ENCODE data around the gene TMOD1. TPM values are rescaled to one million over a fixed set of nuclear protein-coding genes. Genes with fewer than 3 reads are reported as not detected.

TMOD1 gene
- total RNA-seq, 2 donors from 2014 or later, result 7.0 to 8.0 TPM

DNA sequence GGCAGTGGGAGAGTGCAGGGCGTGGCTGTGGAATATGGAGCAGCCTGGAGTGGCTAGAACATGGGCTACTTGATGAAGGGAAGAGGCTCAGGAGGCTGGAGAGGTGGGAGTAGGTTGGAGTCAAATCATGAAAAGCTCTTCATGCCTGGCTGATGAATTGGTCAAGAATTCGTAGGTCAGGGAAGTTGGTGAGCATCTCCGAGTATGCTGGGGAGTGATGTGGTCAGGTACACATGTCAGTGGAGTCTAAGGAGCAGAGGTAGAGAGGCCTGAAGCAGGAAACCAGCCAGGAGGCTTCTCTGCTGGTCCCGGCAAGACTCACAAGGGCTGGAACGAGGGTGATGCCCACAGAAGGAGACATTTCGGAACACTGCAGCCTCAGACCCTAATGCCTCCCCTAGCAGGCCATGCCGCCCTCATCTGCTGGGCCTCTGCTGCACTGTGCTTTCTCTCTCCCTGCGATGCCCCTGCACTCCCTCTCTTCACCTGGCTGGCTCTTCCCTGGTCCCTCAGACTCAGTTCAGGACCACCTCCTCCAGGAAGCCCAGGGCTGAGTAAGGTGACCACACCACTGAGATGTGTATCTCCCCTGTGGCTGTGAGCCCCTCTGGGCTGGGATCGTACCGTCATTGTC lies 33.6 kb downstream of the TMOD1 start:
- intact Hi-C loops (cut with DNase I), result no loop called here
- WGBS, result 93% methylated on average over 10 of the region's 10 CpGs
- TF ChIP-seq POLR2A (IDR thresholded peaks at IDR 0.05) (no peak), POLR2AphosphoS5 (IDR thresholded peaks at IDR 0.05) (no peak)
- TF ChIP-seq, protein P1, sequence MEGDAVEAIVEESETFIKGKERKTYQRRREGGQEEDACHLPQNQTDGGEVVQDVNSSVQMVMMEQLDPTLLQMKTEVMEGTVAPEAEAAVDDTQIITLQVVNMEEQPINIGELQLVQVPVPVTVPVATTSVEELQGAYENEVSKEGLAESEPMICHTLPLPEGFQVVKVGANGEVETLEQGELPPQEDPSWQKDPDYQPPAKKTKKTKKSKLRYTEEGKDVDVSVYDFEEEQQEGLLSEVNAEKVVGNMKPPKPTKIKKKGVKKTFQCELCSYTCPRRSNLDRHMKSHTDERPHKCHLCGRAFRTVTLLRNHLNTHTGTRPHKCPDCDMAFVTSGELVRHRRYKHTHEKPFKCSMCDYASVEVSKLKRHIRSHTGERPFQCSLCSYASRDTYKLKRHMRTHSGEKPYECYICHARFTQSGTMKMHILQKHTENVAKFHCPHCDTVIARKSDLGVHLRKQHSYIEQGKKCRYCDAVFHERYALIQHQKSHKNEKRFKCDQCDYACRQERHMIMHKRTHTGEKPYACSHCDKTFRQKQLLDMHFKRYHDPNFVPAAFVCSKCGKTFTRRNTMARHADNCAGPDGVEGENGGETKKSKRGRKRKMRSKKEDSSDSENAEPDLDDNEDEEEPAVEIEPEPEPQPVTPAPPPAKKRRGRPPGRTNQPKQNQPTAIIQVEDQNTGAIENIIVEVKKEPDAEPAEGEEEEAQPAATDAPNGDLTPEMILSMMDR (IDR thresholded peaks at IDR 0.05), result no peak
- H3K36me3 ChIP-seq, result no peaks in the 10 kb centered on the region
- no peak overlapping the region for H3K4me3 ChIP-seq
- H3K4me1 ChIP-seq (replicated peaks), result no peaks in the 10 kb centered on the region
- no peak for DNase-seq (ENCODE audit: low spot score)
- no peaks in the 10 kb centered on the region for H3K27me3 ChIP-seq (replicated peaks; ENCODE audit: insufficient read depth)
- H3K9me3 ChIP-seq, result no peaks in the 10 kb centered on the region
- no peak overlapping the region for H3K27ac ChIP-seq

DNA sequence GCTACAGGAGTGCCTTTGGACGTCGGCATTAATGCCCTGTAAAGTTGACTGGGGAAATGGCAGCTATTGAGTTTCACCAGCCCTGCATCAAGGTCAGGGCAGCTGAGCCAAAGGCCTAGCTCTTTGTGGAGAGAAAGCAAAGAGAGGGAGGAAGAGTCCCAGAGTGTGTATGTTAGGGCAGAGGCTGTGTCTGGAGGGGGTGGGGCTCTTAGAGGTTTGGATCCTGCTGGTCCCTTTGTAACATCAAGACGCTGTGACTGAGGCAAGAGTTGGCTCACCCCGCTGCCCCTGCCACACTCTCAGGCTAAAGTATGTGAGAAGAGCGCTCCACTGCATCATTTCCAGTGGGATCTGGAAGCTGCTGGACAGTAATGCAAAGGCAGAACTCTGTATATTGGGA lies 34.3 kb downstream of the TMOD1 start:
- Histone ChIP-seq H3K27me3 (replicated peaks; ENCODE audit: insufficient read depth) (no peaks in the 10 kb centered on the region), H3K27ac (no peak overlapping the region), H3K9me3 (no peaks in the 10 kb centered on the region), H3K4me3 (no peak overlapping the region), H3K36me3 (no peaks in the 10 kb centered on the region), H3K4me1 (replicated peaks) (no peaks in the 10 kb centered on the region)
- no peak for DNase-seq (ENCODE audit: low spot score)
- TF ChIP-seq POLR2AphosphoS5 (IDR thresholded peaks at IDR 0.05) (no peak), POLR2A (IDR thresholded peaks at IDR 0.05) (no peak)
- TF ChIP-seq, protein P1 (IDR thresholded peaks at IDR 0.05), result no peak
- intact Hi-C loops (cut with DNase I), result no loop called here
- 74% methylated on average over 5 of the region's 5 CpGs for WGBS

DNA sequence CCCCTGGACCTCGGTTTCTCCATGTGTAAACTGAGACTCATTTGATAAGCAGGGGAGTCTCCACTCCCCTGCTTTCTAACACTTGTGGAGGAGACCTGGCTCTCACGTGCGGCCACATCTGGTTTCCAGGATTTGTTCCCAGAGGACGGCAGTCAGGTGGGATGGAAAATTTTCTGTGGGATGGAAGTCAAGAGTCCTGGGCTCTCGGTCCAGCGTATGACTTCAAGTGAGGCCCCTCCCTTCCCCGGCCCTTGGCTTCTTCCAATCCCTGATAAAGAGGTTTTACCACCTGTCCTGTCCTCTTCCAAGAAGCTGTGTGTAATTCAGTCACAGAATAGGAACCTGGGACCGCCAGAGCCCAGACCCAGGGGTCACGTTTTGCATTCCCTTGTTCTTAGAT lies 35.0 kb downstream of the TMOD1 start:
- no peaks in the 10 kb centered on the region for H3K27me3 ChIP-seq (replicated peaks; ENCODE audit: insufficient read depth)
- no peak for DNase-seq (ENCODE audit: low spot score)
- no peak overlapping the region for H3K4me3 ChIP-seq
- WGBS, result 82% methylated on average over 9 of the region's 9 CpGs
- no peaks in the 10 kb centered on the region for H3K36me3 ChIP-seq
- TF ChIP-seq POLR2A (IDR thresholded peaks at IDR 0.05) (no peak), POLR2AphosphoS5 (IDR thresholded peaks at IDR 0.05) (no peak)
- TF ChIP-seq, protein P1 (IDR thresholded peaks at IDR 0.05), result no peak
- no peaks in the 10 kb centered on the region for H3K9me3 ChIP-seq
- intact Hi-C loops (cut with DNase I), result no loop called here
- H3K27ac ChIP-seq, result no peak overlapping the region
- H3K4me1 ChIP-seq (replicated peaks), result no peaks in the 10 kb centered on the region

DNA sequence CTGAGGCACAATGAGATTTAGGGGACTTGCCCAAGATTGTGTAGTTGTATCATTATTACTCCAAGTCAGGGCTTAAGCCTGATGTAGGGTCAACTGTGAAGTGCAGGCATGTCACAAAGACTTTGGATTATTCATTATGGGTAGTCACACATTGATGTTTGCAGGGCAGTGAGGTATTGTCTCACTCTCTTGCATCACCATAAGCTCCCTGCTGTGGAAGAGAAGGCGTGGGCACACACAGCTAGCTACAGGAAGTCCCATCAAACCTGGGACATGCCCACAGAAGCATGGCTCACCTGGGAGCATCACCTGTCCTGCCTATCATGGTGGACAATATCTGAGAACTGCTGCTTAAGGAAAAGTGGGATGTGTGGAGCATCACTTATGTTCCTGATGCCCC lies 42.1 kb downstream of the TMOD1 start:
- no peak for DNase-seq (ENCODE audit: low spot score)
- Histone ChIP-seq H3K9me3 (no peaks in the 10 kb centered on the region), H3K27me3 (replicated peaks; ENCODE audit: insufficient read depth) (no peaks in the 10 kb centered on the region), H3K36me3 (no peaks in the 10 kb centered on the region), H3K27ac (no peak overlapping the region), H3K4me3 (no peak overlapping the region), H3K4me1 (replicated peaks) (no peaks in the 10 kb centered on the region)
- TF ChIP-seq, protein P1 (IDR thresholded peaks at IDR 0.05), result no peak
- TF ChIP-seq POLR2A (IDR thresholded peaks at IDR 0.05) (no peak), POLR2AphosphoS5 (IDR thresholded peaks at IDR 0.05) (no peak)
- WGBS, result 100% methylated on average over 1 of the region's 1 CpG
- intact Hi-C loops (cut with DNase I), result no loop called here

DNA sequence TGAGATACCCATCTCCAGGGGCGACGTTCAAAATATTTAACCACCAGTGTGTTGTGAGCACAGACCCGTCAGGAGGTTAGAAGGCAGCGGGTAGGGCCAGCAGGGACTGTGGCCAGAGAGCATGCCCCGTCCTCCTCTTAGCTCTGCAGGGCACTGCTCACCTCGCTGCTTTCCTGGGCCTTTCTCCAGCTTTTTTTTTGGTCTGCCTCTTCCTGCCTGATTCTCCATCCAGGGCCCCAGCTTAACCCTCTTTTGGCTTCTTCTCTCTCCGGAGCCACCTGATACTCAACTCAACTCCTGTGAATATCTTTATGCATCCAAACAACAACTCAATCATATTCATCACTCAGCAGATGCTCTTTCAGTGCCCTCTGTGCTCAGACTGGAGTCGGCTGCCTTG lies 44.0 kb downstream of the TMOD1 start:
- Histone ChIP-seq H3K4me1 (replicated peaks) (no peaks in the 10 kb centered on the region), H3K4me3 (no peak overlapping the region), H3K36me3 (no peaks in the 10 kb centered on the region), H3K9me3 (no peaks in the 10 kb centered on the region), H3K27ac (no peak overlapping the region), H3K27me3 (replicated peaks; ENCODE audit: insufficient read depth) (no peaks in the 10 kb centered on the region)
- intact Hi-C loops (cut with DNase I), result no loop called here
- no peak for DNase-seq (ENCODE audit: low spot score)
- WGBS, result 43% methylated on average over 8 of the region's 8 CpGs
- TF ChIP-seq POLR2AphosphoS5 (IDR thresholded peaks at IDR 0.05) (no peak), POLR2A (IDR thresholded peaks at IDR 0.05) (no peak)
- TF ChIP-seq, protein P1 (IDR thresholded peaks at IDR 0.05), result no peak
